ENCODE measurements around the gene UTP4.

The UTP4 gene

DNA sequence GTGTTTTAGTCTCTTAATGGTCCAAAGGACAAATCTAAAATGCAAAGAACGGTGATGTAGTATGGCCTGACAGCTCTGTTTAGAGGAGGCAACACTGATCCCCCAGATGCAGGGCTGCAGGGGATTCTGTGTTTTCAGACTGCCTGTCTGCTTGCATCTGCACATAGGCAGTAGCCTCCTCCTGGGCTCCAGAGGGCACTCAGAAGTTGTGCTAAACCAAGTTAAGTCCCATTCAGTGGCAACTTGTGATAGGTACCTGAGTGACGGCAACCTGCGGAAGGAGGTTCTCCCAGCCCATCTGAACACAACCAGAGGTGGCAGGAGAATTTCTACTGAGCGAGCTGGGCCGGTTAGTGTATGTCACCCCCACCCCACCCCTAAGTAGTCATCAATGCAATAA, 17.1 kb upstream of the UTP4 start:
- no peak overlapping the region for H3K4me3 ChIP-seq (replicated peaks; ENCODE audit: low read depth, low read length)
- no peak for TF ChIP-seq CTCF (IDR thresholded peaks at IDR 0.05; ENCODE audit: low read length, missing control alignments)
- DNase-seq (ENCODE audit: low read depth) = no peak

GRCh38 chr16:69115837-69116236, 16.6 kb upstream of the UTP4 start:
- TF ChIP-seq CTCF (IDR thresholded peaks at IDR 0.05; ENCODE audit: low read length, missing control alignments) = no peak
- H3K4me3 ChIP-seq (replicated peaks; ENCODE audit: low read depth, low read length) = no peak overlapping the region
- DNase-seq (ENCODE audit: low read depth) = no peak

DNA sequence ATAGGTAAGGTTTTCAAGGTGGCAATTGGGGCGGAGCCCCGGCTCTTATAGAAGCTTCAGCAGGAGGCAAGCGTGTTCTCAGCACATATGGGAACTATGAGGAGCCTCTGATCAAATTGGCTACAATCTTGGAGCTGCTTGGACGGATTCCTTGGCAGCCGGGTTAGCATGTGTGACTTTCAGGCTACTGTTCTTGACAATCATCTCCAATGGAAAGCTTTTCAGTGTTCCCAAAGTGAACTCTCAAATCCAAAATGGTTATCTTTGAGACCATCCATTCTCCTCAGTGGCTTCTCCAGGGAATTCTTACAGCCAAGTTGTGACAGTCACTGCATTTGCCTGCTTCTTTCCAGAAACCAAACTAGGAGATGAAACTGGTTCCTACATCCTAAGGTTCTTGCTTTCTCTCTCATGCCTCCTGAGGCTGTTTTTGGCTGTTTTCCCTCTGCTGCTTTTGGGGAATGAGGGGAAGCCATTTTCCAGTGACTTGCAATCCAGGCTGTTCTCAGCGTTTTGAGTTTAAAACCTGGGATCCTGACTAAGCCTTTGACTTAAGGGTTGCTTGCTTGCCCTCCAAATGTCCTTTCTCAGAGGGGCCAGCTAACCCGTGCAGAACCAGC, 16.1 kb upstream of the UTP4 start:
- TF ChIP-seq CTCF (IDR thresholded peaks at IDR 0.05; ENCODE audit: low read length, missing control alignments) = no peak
- DNase-seq (ENCODE audit: low read depth) = no peak
- no peak overlapping the region for H3K4me3 ChIP-seq (replicated peaks; ENCODE audit: low read depth, low read length)

GRCh38 chr16:69116906-69117305, 15.5 kb upstream of the UTP4 start:
- no peak for DNase-seq (ENCODE audit: low read depth)
- H3K4me3 ChIP-seq (replicated peaks; ENCODE audit: low read depth, low read length) = no peak overlapping the region
- TF ChIP-seq CTCF (IDR thresholded peaks at IDR 0.05; ENCODE audit: low read length, missing control alignments) = no peak

DNA sequence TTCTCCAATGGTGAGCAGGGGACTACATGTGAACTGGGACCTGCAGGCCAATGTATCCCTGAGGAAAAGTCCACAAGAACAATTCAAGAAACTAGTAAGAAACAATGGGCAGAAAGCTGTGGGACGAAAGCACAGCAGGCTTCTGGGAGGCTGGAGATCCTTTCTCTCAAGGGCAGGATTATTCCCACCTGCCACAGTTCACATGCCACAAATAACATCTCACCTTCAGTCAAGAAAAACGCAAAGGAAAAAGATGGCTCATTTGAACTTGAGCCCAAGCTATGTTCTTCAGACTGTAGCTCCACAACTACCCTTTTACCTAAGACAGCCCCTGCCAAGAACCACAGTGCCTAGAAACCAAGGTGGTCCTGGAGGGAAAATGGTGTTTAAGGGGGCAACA, 14.0 kb upstream of the UTP4 start:
- TF ChIP-seq CTCF (IDR thresholded peaks at IDR 0.05; ENCODE audit: low read length, missing control alignments) = no peak
- no peak for DNase-seq (ENCODE audit: low read depth)
- no peak overlapping the region for H3K4me3 ChIP-seq (replicated peaks; ENCODE audit: low read depth, low read length)

DNA sequence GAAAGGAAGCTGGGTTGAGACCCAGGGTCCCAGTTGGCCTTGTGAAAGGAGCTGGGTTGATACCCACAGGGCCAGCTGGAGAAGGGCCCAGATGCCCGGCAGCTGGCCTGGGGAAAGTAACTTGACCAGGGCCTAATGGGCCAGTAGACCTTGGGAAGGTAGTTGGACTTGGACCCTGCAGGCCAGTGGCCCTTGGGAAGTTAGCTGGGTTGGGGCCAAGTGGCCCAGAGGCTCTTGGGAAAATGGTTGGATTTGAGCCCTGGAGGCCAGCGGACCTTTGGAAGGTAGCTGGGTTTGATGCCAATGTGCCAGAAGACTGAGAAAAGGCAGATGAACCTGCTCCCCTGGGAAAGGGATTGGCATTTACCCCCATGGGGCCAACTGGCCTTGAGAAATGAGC, 13.5 kb upstream of the UTP4 start:
- TF ChIP-seq CTCF (IDR thresholded peaks at IDR 0.05; ENCODE audit: low read length, missing control alignments) = no peak
- no peak overlapping the region for H3K4me3 ChIP-seq (replicated peaks; ENCODE audit: low read depth, low read length)
- no peak for DNase-seq (ENCODE audit: low read depth)

GRCh38 chr16:69119536-69119935, 12.9 kb upstream of the UTP4 start:
- H3K4me3 ChIP-seq (replicated peaks; ENCODE audit: low read depth, low read length) = no peak overlapping the region
- DNase-seq (ENCODE audit: low read depth) = no peak
- TF ChIP-seq CTCF (IDR thresholded peaks at IDR 0.05; ENCODE audit: low read length, missing control alignments) = no peak
